OCI-LY3 (cell line): ENCODE results near the gene MACROD2.

ENCODE experiments used
- H2AFZ ChIP-seq: fragments of 200-600, 300-600 bp; shearing (Covaris generic); 2 replicates; pipeline ENCODE4 v1.6.0; 2014; ENCODE audit warnings: antibody characterized with exemption, low read depth, low read length
- H3K27ac ChIP-seq: fragments of 200-600, 300-600 bp; sonication (generic); 2 replicates; pipeline ENCODE4 v1.5.1; 2014; ENCODE audit warnings: mild to moderate bottlenecking, low read length, moderate library complexity, mixed read lengths
- H3K27me3 ChIP-seq: fragments of 200-600, 300-600 bp; sonication (generic); 2 replicates; pipeline ENCODE4 v1.6.1; 2014; ENCODE audit warnings: low read depth, low read length, mixed read lengths
- H3K36me3 ChIP-seq: fragments of 200-600, 300-600 bp; sonication (generic); replicated peaks from 2 replicates; pipeline ENCODE3; 2014; ENCODE audit warnings: low read depth, low read length, mixed read lengths
- H3K4me1 ChIP-seq: fragments of 300-600, 200-600 bp; sonication (generic); 2 replicates; pipeline ENCODE4 v1.6.1; 2014; ENCODE audit warnings: low read length, mixed read lengths
- H3K4me2 ChIP-seq: fragments of 200-600, 300-600 bp; sonication (generic); 2 replicates; pipeline ENCODE4 v1.6.1; 2014; ENCODE audit warnings: low read length, mixed read lengths
- H3K4me3 ChIP-seq: fragments of 300-600, 200-600 bp; sonication (generic); 2 replicates; pipeline ENCODE4 v1.5.1; 2014; ENCODE audit warnings: antibody characterized with exemption, mild to moderate bottlenecking, low read length, moderate library complexity
- H3K79me2 ChIP-seq: fragments of 300-600, 200-600 bp; shearing (Covaris generic); 2 replicates; pipeline ENCODE4 v1.6.1; 2014; ENCODE audit warnings: mild to moderate bottlenecking, low read length, mixed read lengths
- H3K9ac ChIP-seq: fragments of 300-600, 200-600 bp; shearing (Covaris generic); 2 replicates; pipeline ENCODE4 v1.6.0; 2014; ENCODE audit warnings: mild to moderate bottlenecking, low read length, moderate library complexity
- H3K9me3 ChIP-seq: fragments of 200-600, 300-600 bp; shearing (Covaris generic); 2 replicates; pipeline ENCODE4 v1.6.1; 2014; ENCODE audit warnings: low read length, mixed read lengths; ENCODE audit not compliant: insufficient read depth
- H4K20me1 ChIP-seq: fragments of 200-600, 300-600 bp; sonication (generic); 2 replicates; pipeline ENCODE4 v1.6.1; 2016; ENCODE audit warnings: low read length, mixed read lengths; ENCODE audit not compliant: insufficient read depth
- CTCF ChIP-seq: fragments of 200-600, 300-600 bp; sonication (generic); IDR thresholded peaks from 2 replicates; pipeline ENCODE4 v1.5.1; 2014; ENCODE audit warnings: antibody characterized with exemption, low read length, low read depth
- EZH2phosphoT487 ChIP-seq: fragments of 200-600 bp; shearing (Covaris generic); IDR thresholded peaks from 2 replicates; pipeline ENCODE4 v1.6.1; 2018; ENCODE audit warnings: antibody characterized with exemption, mixed run types, low read depth

The MACROD2 gene

GRCh38 chr20:15831201-15831600 lies 1835.9 kb downstream of the MACROD2 start:
- H2AFZ ChIP-seq: no peak overlapping the region
- H3K36me3 ChIP-seq: no peaks in the 10 kb centered on the region
- TF ChIP-seq EZH2phosphoT487 (no peak), CTCF (no peak)
- H3K4me3 ChIP-seq: no peak overlapping the region
- no peak overlapping the region for H3K4me2 ChIP-seq
- no peaks in the 10 kb centered on the region for H4K20me1 ChIP-seq
- no peaks in the 10 kb centered on the region; the same call in 1 of the 2 replicates for H3K27me3 ChIP-seq
- H3K79me2 ChIP-seq: no peaks in the 10 kb centered on the region
- H3K4me1 ChIP-seq: no peaks in the 10 kb centered on the region
- no peak overlapping the region for H3K27ac ChIP-seq
- H3K9me3 ChIP-seq: no peaks in the 10 kb centered on the region
- H3K9ac ChIP-seq: no peak overlapping the region

- Histone ChIP-seq H4K20me1 (no peaks in the 10 kb centered on the region), H3K4me1 (no peaks in the 10 kb centered on the region), H3K27me3 (peaks cover 6% of the 10 kb centered on the region; the same call in 1 of the 2 replicates), H3K79me2 (no peaks in the 10 kb centered on the region), H3K9ac (no peak overlapping the region), H3K27ac (no peak overlapping the region), H3K4me2 (no peak overlapping the region), H3K9me3 (no peaks in the 10 kb centered on the region), H3K4me3 (no peak overlapping the region), H3K36me3 (no peaks in the 10 kb centered on the region), H2AFZ (no peak overlapping the region)
- TF ChIP-seq CTCF (no peak), EZH2phosphoT487 (no peak)
Measured at GRCh38 chr20:15832512-15832911, 1837.2 kb downstream of the MACROD2 start.

- Histone ChIP-seq H3K9ac (no peak overlapping the region), H2AFZ (no peak overlapping the region), H3K9me3 (no peaks in the 10 kb centered on the region), H4K20me1 (no peaks in the 10 kb centered on the region), H3K79me2 (no peaks in the 10 kb centered on the region), H3K4me2 (no peak overlapping the region), H3K4me1 (no peaks in the 10 kb centered on the region), H3K27me3 (0 out of 2 replicates have a peak, but pooled peaks cover 6% of the 10 kb centered on the region), H3K4me3 (no peak overlapping the region), H3K36me3 (no peaks in the 10 kb centered on the region), H3K27ac (no peak overlapping the region)
- TF ChIP-seq CTCF: no peak
- TF ChIP-seq EZH2phosphoT487: no peak
Measured at GRCh38 chr20:15834857-15835256, 1839.5 kb downstream of the MACROD2 start.

GRCh38 chr20:15835811-15836210 lies 1840.5 kb downstream of the MACROD2 start:
- no peak overlapping the region for H3K4me3 ChIP-seq
- H2AFZ ChIP-seq: no peak overlapping the region
- H3K36me3 ChIP-seq: no peaks in the 10 kb centered on the region
- 0 out of 2 replicates have a peak, but pooled peaks cover under 1% of the 10 kb centered on the region for H3K9me3 ChIP-seq
- no peaks in the 10 kb centered on the region for H3K4me1 ChIP-seq
- H4K20me1 ChIP-seq: no peaks in the 10 kb centered on the region
- no peak overlapping the region for H3K27ac ChIP-seq
- H3K27me3 ChIP-seq: 0 out of 2 replicates have a peak, but pooled peaks cover 6% of the 10 kb centered on the region
- TF ChIP-seq CTCF (no peak), EZH2phosphoT487 (no peak)
- no peak overlapping the region for H3K9ac ChIP-seq
- no peak overlapping the region for H3K4me2 ChIP-seq
- H3K79me2 ChIP-seq: no peaks in the 10 kb centered on the region
